Panc1 (cell line): ENCODE data around the gene RSU1. TPM values are rescaled to one million over a fixed set of nuclear protein-coding genes. Genes with fewer than 3 reads are reported as not detected.

Experiments used
- ATAC-seq: fragments of 200-7000 bp; cut with Tn5 transposase; 2 replicates; pipeline ENCODE4 v1.9.1; 2020; ENCODE audit warnings: mild to moderate bottlenecking, moderate library complexity
- BruUV-seq: library from RNA; stranded (reverse); fragments of 400-500 nt; replicated peaks from 2 replicates; lab custom pipeline; 2021; lab: Mats Ljungman, UMichigan
- CTCF ChIA-PET: fragments of 300-600 bp; sonication (Branson Sonifier 250); formaldehyde crosslinking; loops from one replicate; lab custom pipeline; 2022; ENCODE audit warnings: antibody characterized with exemption; lab: Charles Lee
- POLR2A ChIA-PET: fragments of 300-600 bp; sonication (Branson Sonifier 250); formaldehyde crosslinking; loops from one replicate; lab custom pipeline; 2022; ENCODE audit warnings: antibody characterized with exemption; lab: Charles Lee
- DNase-seq: peaks from one replicate; pipeline ENCODE4 v3.0.0-alpha.2; 2010; ENCODE audit warnings: low read depth, low spot score
- H3K27ac ChIP-seq: 2 replicates; pipeline ENCODE4 v1.5.1; 2011; ENCODE audit warnings: mild to moderate bottlenecking, low read length, inconsistent platforms
- H3K27me3 ChIP-seq: fragments of 200-500 bp; sonication (Bioruptor generic); 2 replicates; pipeline ENCODE4 v1.6.0; 2014; ENCODE audit warnings: low read length, inconsistent platforms; ENCODE audit not compliant: control insufficient read depth, insufficient read depth
- H3K36me3 ChIP-seq: fragments of 200-500 bp; sonication (Bioruptor generic); 2 replicates; pipeline ENCODE4 v1.5.1; 2014; ENCODE audit warnings: inconsistent platforms, mild to moderate bottlenecking, low read length, moderate library complexity; ENCODE audit not compliant: control insufficient read depth, insufficient read depth
- H3K4me1 ChIP-seq: 2 replicates; pipeline ENCODE4 v1.5.1; 2011; ENCODE audit warnings: inconsistent platforms, mild to moderate bottlenecking, low read length, moderate library complexity; ENCODE audit not compliant: control insufficient read depth, insufficient read depth
- H3K4me3 ChIP-seq, 2 experiments: 2 replicates each; pipeline ENCODE4 v1.5.1; 2011 to 2012; ENCODE audit warnings: low read depth in 2 of 2, low read length in 2 of 2, mild to moderate bottlenecking in 2 of 2, inconsistent platforms in 1 of 2, moderate library complexity in 1 of 2
- H3K9me3 ChIP-seq: fragments of 200-500 bp; sonication (Bioruptor generic); 2 replicates; pipeline ENCODE4 v1.5.1; 2014; ENCODE audit warnings: low read depth, mild to moderate bottlenecking, inconsistent platforms, low read length, moderate library complexity; ENCODE audit not compliant: control insufficient read depth, insufficient read depth
- CTCF ChIP-seq: fragments of 450-650 bp; IDR thresholded peaks from 2 replicates; pipeline ENCODE4 v1.5.1; 2017; ENCODE audit warnings: mild to moderate bottlenecking
- POLR2AphosphoS5 ChIP-seq: IDR thresholded peaks from 2 replicates; pipeline ENCODE4 v1.6.1; 2012; ENCODE audit warnings: mild to moderate bottlenecking, low read depth, low read length, moderate library complexity
- REST ChIP-seq, 2 experiments: IDR thresholded peaks; 2 replicates each; pipeline ENCODE4 v1.6.1; 2011 to 2012; ENCODE audit warnings: low read depth in 2 of 2, control low read depth in 1 of 2, low read length in 1 of 2, mild to moderate bottlenecking in 1 of 2, moderate library complexity in 1 of 2; ENCODE audit not compliant: insufficient read depth in 1 of 2
- SIN3A ChIP-seq: IDR thresholded peaks from 2 replicates; pipeline ENCODE4 v1.6.1; 2012; ENCODE audit warnings: low read depth, mild to moderate bottlenecking, low read length, moderate library complexity, borderline replicate concordance; ENCODE audit not compliant: insufficient read depth
- TCF7L2 ChIP-seq: IDR thresholded peaks from 2 replicates; pipeline ENCODE4 v1.6.1; 2011; ENCODE audit warnings: mild to moderate bottlenecking, low read depth, low read length, inconsistent platforms
- in situ Hi-C: cut with HindIII; loops from 2 replicates; pipeline ENCODE4 v1.10.0; 2016; ENCODE audit warnings: low sequenced_read_pairs, low pct_unique_long_range_greater_than_20kb
- intact Hi-C: fragments of 100-400 bp; cut with micrococcal nuclease; formaldehyde crosslinking; loops from one replicate; pipeline ENCODE4 v1.10.0; 2022; ENCODE audit not compliant: unreplicated experiment
- total RNA-seq: library from RNA; stranded (reverse); gene quantifications from one replicate; pipeline ENCODE4 v1.2.1, GENCODE V29; 2021; ENCODE audit not compliant: unreplicated experiment

Gene RSU1
- total RNA-seq, 1 experiment from 2014 or later = 55.6 TPM

DNA sequence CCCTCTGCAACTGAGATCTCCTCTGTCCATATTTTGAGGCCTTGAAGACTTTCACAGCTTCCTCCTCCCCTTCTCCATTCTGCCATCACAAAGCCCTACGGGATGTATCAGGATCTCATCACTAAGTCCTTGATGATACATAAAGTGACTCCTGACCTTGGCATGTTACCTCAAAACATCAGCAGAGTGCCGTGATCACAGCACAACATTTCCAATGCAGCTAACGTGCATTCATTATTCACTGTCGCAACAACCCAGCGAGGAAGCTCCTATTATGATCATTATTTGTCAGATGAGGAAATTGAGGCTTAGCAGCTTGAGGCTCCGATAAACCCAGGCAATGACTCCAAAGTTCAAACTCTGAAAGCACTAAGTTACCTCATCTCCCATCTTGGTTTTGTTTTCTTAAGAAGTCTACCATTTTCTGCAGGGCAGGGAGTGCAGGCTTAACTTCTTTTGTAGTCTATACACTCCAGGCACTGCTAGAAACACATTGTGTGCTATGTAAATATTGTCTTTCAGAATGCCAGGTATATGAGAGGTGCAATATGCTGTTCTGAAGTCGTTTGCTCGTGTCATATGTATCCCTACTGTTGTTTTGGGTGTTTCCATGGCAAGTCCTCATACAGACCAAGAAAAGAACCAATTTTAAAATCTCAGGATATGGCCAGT, 215.0 kb downstream of the RSU1 start:
- CTCF ChIA-PET = no interaction called here
- POLR2A ChIA-PET = no interaction called here

DNA sequence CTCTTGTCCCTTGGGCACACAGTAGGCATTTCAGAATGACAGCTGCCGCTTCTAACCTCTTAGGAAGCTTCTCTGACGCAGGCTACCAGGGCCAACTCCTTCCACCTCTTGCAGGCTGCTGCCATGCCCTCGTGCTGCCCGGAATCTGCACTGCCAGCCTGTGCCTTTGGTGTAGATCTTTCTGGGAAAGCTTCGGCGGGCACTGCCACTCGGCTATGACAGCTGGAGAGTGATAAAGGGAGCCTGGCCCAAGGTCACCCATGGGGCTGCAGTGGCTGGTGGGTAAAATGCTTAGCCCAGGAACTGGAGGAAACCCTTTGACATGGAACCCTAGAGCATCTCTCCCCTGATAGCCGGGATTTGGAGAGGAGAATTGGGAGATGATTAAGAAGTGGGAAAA, 217.6 kb downstream of the RSU1 start:
- CTCF ChIA-PET = no interaction called here
- in situ Hi-C loops (no loop called here), intact Hi-C loops (no loop called here)
- no peaks in the 10 kb centered on the region for H3K4me1 ChIP-seq
- no peaks in the 10 kb centered on the region for H3K27me3 ChIP-seq
- no peak overlapping the region for H3K4me3 ChIP-seq
- no peaks in the 10 kb centered on the region for H3K36me3 ChIP-seq
- BruUV-seq = no TSS peak
- H3K27ac ChIP-seq = no peak overlapping the region
- H3K9me3 ChIP-seq = no peaks in the 10 kb centered on the region
- TF ChIP-seq REST (IDR thresholded peaks at IDR 0.05; ENCODE audit: insufficient read depth in 1 of 2, low read depth in 2 of 2, low read length in 1 of 2) (no peak), SIN3A (no peak), TCF7L2 (no peak), POLR2AphosphoS5 (no peak), CTCF (no peak)
- POLR2A ChIA-PET = interaction anchor here (0.7 kb wide), 1 partner anchor 68 kb away, joined by 13 read pairs; no protein-coding TSS in a partner anchor
- no peak for DNase-seq
- ATAC-seq = no peak

More for the DNA sequence above, 215.0 kb downstream of the RSU1 start:
- no peaks in the 10 kb centered on the region for H3K27me3 ChIP-seq
- no peaks in the 10 kb centered on the region for H3K9me3 ChIP-seq
- H3K27ac ChIP-seq = no peak overlapping the region
- intact Hi-C loops (no loop called here), in situ Hi-C loops (no loop called here)
- no peak for DNase-seq
- no TSS peak for BruUV-seq
- H3K36me3 ChIP-seq = no peaks in the 10 kb centered on the region
- TF ChIP-seq TCF7L2 (no peak), SIN3A (no peak), POLR2AphosphoS5 (no peak), CTCF (no peak), REST (IDR thresholded peaks at IDR 0.05; ENCODE audit: insufficient read depth in 1 of 2, low read depth in 2 of 2, low read length in 1 of 2) (no peak)
- no peak overlapping the region for H3K4me3 ChIP-seq
- no peaks in the 10 kb centered on the region for H3K4me1 ChIP-seq
- ATAC-seq = no peak
